Activated gamma-delta T cell treated with Interleukin-2 at 50 U/mL for 16 hours (primary cell): Measurements from ENCODE around the gene TCAP.

Source experiments
- DNase-seq: peaks from one replicate; pipeline ENCODE4 v3.0.0-alpha.2; 2020

TCAP gene

GRCh38 chr17:39664581-39665561, at the start of gene TCAP:
TCAP (plus strand) TSS chr17:39665349; CDS start chr17:39665360, 11 bp downstream.
- DNase-seq: no peak

GRCh38 chr17:39615434-39615833, 49.7 kb upstream of the TCAP start:
- DNase-seq: no peak

- DNase-seq: no peak
Observed at GRCh38 chr17:39617100-39617445, 48.1 kb upstream of the TCAP start.

GRCh38 chr17:39617446-39618245, 47.5 kb upstream of the TCAP start:
- DNase-seq: peak; percentile 42

- no peak for DNase-seq
Observed at GRCh38 chr17:39618246-39618913, 46.8 kb upstream of the TCAP start.

GRCh38 chr17:39618956-39619785, 46.0 kb upstream of the TCAP start:
- DNase-seq: no peak

GRCh38 chr17:39619786-39620101, 45.4 kb upstream of the TCAP start:
- no peak for DNase-seq

- DNase-seq: peak; percentile 88
Observed at GRCh38 chr17:39621523-39622379, 43.4 kb upstream of the TCAP start.

- no peak for DNase-seq
Observed at GRCh38 chr17:39622380-39623006, 42.7 kb upstream of the TCAP start.

GRCh38 chr17:39623356-39623950, 41.7 kb upstream of the TCAP start:
- DNase-seq: peak; percentile 86

- DNase-seq: no peak
Observed at GRCh38 chr17:39624313-39624712, 40.8 kb upstream of the TCAP start.

- DNase-seq: no peak
Observed at GRCh38 chr17:39625198-39625785, 39.9 kb upstream of the TCAP start.

- DNase-seq: no peak
Observed at GRCh38 chr17:39626171-39627046, 38.7 kb upstream of the TCAP start, which contains the start of gene PPP1R1B. PPP1R1B (plus strand) TSS chr17:39626952; CDS start chr17:39627393, 441 bp downstream.

- DNase-seq: no peak
Observed at GRCh38 chr17:39627047-39627711, 38.0 kb upstream of the TCAP start.

- no peak for DNase-seq
Observed at GRCh38 chr17:39627712-39628516, 37.2 kb upstream of the TCAP start.

GRCh38 chr17:39628655-39629493, 36.3 kb upstream of the TCAP start:
- no peak for DNase-seq

GRCh38 chr17:39629494-39629880, 35.7 kb upstream of the TCAP start:
- DNase-seq: no peak
